Measurements from ENCODE around the gene WDR82.

Gene WDR82

DNA sequence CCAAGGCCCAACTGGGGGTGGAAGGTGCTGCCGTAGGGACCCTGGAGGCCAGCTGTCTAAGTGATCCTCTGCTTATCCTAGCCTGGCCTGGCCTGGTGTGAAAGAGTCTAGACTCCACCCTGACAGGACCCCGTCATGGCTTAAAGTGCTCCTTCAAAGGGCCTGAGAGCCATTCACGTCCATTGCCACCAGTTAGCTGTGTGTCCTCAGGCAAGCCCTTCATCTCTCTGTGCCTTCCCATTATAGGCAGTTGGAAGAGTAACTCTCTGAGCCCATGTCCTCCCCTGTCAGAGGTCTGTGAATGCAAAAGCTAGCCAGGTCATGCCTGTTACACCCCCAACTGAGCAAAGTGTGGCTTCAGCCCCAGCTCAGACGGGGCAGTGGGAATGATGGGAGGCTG, 28.5 kb upstream of the WDR82 start:
- no peak for DNase-seq

DNA sequence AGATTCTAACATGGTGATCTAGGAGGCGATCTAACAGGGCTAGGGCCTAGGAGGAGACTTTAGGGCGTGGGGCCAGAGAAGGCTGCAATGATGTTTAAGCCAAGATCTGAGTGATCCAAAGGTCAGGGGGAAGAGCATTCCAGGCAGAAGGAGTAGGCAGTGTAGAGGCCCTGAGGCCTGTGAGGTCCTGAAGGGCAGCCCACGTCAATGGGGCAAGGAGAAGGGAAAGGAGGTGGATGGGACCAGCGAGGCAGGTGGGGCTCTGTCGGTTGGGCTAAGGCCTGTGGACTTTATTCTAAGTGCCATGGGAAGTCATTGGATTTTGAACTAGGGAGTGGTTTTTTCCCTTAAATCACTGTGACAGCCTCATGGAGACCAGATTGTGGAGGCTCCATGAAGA, 27.5 kb upstream of the WDR82 start:
- DNase-seq: no peak

DNA sequence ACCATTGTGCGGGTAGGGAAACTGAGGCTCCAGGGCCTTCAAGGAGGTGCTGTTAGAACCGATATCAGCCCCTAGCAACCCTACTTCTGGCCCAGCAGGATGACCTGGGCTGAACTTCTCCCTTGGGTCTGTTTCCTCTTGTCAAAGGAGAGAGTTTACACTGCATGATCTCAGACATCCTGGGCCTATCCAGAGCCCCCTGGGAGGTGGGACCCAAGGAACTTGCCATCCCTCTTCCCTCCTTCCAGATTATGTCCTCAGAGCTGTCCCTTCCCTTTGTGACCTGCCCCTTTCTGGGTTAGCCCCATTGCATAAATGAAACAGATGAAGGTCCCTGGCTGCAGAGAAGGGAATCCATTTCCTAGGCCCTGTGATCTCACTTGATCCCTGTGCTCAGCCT, 25.4 kb upstream of the WDR82 start:
- DNase-seq: no peak

DNA sequence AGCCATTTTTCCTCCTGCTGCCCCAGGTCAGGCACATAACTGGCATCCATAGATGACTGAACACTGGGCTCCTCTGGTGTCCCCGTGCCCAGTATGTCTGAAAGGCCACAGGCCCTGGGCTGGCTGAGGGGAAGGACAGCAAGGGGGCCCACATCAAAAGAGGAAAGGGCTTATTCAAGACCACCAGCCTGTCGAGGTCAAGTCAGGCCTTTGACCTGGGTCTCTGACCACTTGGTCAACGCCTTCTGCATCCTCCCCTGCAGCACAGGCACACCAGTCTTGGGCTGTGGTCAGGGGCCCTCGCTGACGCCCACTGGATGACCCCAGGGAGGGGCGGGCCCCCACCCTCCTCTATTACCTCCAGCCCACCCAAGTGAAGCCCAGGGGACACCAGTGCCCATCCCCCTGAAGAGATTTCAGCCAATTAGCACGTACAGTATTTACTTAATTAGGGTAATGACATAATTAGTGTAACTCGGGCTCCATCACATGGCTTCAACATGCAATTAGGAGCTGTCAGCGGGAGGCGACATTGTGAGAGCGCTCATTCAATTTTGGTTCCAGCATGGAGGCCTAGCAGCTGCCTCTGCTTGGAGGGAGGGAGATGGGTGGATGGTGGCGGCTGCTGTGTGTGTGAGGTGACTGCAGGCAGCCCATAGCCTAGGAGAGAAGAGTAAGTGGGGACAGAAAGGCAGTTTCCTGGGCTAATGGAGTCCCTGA, 24.1 kb upstream of the WDR82 start:
- DNase-seq: no peak

DNA sequence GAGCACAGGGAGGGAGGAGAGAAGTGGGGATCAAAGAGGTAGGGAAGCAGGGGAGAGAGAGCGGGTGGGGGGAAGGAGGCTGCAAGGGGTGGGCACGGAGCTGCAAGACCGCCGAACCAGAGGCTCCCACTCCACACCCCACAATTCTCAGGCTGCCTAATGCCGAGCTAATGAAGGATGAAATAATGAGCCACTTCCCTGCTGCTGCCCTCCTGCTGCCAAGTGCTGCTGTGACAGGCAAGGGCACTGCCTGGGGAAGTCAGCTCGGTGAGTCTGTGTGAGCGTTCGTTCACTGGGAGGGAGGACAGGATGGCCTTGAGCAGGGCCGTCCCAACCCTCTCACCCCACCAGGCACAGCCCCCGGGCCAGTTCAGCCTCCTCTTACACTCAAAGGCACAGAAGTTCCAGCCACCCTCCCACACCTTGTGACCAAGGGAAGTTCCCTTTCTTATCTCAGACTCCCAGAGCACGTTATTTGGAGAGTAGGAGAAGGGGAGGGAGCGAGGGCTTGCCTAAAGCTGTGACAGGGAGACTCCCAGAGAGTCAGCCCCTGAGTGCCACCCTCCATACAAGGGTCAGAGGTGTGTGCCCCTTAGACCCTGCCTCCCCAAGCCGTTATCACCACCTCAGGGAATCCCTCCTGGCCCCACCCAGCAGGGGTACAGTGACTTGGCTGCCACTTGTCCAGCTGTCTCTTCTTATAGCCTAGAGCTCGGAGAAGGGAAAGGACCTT, 21.6 kb upstream of the WDR82 start:
- DNase-seq: no peak

DNA sequence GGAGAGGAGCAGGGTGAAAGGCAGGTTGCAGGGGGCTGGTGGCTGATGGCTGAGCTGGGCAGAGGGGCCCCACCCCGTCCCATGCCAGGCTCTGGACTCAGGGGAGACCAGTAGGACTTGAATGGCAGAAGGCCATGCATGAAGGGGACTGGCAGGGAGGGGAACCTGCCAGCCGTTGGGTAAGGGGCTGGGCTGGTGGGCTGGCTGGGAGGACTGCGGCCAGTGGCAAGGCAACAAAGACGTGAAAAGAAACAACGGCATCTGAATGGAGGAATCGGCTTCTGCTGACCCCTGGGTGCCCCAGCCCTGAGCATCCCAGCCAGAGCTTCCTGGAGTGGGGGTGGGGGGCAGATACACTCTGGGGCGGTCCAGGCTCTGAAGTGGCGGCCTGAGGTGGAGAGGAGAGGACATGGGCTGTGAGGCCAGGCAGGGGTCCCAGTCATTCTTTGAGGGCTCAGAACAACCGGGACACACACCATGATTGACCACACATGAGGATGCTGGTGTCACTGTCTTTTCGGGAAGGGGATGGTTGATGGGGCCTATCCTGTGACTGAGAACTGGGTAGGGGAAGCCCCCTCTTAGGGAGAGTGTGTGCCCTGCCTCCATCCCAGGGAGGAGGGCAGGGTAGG, 20.9 kb upstream of the WDR82 start:
- DNase-seq: no peak

DNA sequence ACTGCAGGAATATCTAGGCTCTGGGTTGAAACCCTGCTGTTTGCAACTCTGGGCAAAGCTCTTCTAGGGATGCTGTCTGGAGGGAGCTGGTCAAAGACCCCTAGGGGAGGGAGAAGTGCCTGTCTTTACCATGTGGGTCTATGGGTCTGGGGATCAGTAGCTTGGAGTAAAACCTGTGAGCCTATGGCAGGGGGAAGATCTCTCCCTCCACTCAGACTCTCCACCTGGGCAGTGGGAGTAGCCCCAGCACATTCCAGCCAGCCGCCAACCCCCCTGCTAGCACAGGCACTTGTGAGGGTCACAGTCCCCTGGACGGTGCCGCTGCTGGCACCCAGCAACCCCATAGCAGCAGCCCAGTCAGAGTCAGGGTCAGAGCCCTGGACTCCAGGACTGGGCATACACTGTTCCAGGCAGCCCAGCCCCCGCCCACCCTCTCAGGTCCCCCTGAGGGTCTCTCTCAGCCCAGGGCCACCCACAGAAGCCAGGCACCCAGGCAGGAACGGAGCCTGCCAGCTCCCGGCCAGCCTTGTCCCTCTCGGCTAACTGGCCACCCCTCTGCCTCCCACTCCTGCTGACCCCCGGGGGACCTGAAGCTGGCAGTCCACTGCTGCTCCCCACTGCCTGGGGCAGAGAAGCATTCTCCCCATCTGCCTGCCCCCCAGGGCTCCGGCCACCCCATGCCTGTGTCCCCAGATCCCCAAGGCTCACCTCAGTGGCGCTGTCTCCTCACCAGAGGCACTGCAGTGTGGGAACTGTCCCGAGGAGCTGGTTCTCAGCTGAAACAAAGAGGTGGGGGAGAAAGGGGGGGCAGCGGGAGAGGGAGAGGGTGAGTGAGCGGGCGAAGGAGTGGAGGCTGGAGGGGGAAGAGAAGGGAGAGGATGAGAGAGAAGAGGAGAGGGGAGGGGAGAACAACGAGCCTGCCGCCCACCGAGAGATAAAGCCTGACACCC, 20.0 kb upstream of the WDR82 start:
- no peak for DNase-seq

DNA sequence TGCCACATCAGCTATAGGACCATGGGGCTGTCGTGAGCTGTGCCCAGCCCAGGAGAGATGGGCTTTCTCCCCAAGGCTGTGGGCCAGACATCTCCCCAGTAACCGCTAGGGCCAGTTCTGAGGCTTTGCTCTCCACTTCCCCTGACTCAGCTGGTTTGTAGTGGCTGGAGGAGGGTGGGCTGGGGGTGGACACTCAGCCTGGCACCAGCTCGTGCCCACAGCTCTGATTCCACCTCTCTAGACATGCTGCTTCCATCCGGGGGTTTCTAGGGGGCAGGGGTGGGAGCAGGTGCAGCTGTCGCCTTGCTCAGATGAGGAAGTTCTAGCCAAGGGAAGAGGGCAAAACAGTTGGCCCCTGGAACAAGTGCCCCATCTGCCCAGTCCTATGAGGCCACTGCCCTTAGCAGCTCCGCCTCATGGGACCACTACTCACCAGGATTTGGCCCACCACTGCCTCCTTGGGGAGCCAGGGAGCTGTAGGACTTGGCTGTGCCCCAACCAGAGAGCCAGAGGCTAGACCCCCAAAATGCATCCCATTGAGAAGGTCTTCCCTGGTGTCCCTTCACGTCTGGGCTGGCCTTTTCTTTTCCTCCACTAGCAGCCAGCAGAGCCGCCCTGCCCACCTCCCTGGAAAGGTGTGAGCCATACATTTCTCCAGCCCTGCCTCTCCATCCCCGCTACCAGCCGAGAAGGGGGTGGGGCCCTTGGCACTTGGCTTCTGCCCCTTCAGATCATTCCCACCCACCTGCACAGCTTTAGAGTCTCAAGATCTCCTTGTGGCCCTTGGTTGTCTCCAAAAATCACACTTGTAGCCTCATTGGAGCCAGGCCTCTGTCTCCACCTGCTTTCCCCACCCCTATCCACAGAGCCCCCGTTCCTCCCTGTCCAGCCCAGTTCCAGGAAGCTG, 19.0 kb upstream of the WDR82 start:
- DNase-seq: no peak

DNA sequence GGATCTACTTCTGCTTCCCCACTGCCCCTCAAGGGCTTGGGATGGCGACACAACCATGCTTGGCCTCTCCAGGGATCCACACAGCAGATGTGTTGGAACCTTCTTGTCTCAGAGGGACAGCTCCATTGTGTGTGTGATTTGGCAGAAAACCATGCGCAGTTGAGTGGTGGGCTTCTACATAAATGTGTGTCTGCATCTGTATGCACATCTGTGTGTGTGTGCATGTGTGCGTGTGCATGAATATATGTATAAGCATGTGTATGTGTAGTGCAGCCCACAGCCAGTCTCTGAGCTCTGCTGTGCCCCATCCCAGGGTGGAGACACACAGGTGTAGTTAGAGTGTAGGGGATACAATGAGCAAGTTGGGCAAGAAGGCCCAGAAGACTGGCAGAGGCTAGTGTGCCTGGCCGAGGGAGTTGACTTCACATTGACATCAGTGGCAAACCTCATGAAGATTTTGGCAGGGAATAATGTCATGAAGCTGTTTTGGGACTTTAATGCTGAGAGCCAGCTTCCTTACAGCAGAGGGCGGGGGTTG, 17.3 kb upstream of the WDR82 start:
- DNase-seq: no peak

DNA sequence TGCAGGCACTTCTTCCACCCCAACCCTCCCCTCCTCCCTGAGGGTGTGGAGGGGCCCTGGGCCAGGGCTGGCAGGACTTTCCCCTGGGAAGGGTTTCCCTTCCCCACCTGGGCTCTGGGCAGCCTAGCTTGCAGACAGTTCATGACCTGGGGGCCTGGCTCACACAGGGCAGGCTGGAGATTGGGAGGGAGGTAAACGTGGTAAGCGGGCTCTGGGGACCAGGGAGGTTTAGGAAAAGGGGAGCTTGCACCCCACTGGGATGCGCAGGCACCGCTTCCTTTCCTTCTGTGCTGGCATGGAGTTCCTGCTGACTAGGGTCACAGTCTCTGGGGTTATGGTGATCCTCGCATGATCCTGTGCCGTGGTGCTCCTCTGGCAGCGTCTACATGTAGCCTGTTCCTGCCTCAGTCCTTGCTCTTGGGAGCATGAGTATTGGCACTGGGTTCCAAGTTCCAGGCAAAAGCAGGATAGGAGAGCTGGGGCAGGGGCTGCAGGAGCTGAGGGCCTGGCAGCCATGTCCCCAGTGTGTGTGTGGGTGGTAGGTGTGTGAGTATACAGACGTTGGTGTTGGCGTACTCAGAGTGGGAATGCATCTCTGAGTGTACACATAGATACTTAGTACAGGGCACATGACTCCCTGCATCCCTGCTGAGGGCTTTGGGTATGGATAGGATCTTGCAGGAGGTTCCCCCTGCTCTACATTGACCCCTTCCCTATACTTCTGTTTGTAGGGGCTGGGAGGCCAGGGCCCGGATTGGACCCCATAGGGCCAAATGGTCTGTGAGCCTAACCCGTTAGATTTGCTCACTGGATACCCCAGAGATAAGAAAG, 16.1 kb upstream of the WDR82 start:
- DNase-seq: no peak

DNA sequence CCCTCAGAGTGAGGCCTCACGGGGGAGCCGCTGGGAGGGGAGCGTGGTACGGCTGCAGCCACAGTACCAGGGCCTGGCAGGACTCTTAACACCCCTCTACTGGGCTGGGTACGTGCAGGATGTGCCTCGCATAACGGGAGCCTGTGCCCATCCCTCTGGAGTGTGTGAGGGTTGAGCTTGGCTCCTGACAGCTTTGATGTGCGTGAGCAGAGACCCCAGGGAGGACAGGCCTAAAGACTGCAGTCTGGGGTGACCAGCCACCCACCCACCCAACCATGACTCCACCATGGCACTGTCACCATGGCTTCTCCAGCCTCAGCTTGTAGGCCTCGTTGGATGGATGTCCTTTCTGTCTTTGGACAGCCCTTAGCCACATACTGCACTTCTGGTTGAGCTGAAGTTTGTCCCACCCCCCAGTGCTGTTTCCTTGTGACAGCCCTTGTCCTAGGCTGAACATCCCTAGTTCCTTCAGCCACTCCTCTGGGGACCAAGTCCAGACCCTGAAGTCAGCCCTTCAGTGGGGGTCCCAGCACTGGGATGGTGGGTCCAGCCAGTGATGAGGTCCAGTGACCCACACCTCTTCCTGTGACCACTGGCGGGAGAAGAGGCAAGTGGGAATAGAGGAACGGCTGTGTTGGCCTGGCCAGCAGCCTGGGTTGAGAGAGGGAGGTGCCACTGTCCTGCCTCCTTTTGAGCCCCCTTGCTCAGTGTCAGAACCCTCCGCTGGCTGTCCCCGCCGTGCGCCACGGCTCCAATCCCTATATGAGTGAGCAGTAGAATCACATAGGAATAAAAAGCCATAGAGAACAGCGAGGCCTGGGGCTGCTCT, 15.3 kb upstream of the WDR82 start:
- DNase-seq: no peak

DNA sequence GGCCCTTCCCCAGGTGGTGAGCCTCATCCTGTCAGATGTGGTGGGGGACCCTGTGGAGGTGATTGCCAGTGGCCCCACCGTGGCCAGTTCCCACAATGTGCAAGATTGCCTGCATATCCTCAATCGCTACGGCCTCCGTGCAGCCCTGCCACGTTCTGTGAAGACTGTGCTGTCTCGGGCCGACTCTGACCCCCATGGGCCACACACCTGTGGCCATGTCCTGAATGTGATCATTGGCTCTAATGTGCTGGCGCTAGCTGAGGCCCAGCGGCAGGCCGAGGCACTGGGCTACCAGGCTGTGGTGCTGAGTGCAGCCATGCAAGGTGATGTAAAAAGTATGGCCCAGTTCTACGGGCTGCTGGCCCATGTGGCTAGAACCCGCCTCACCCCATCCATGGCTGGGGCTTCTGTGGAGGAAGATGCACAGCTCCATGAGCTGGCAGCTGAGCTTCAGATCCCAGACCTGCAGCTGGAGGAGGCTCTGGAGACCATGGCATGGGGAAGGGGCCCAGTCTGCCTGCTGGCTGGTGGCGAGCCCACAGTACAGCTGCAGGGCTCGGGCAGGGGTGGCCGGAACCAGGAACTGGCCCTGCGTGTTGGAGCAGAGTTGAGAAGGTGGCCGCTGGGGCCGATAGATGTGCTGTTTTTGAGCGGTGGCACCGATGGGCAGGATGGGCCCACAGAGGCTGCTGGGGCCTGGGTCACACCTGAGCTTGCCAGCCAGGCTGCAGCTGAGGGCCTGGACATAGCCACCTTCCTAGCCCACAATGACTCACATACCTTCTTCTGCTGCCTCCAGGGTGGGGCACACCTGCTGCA, 14.0 kb upstream of the WDR82 start:
- no peak for DNase-seq

DNA sequence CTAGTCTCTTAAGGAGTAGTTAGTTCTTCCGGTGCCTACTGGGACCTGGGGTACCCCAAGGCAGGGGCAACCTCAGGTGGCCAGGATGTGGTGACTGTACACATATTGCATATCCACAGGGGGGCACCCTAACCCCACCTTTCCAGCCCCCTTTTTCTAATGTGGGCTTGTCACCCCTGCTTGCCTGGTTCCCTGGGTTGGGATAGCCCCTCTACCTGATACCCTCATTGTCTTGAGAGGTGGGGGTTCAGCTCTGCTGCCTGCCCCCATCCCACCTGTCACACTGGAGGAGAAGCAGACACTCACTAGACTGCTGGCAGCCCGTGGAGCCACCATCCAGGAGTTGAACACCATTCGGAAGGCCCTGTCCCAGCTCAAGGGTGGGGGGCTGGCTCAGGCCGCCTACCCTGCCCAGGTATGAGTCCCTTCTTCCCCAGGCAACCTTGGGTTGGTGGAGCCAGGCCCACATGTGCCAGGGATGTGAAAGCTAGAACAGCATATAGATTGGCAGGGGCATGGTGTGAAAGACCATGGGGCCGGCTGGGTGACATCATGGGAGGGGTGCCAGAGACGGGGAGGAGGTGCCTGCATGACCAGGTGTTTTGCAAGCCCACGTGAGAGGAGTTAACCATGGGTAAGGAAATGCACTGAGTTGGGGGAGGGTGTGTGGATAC, 13.2 kb upstream of the WDR82 start:
- DNase-seq: no peak

DNA sequence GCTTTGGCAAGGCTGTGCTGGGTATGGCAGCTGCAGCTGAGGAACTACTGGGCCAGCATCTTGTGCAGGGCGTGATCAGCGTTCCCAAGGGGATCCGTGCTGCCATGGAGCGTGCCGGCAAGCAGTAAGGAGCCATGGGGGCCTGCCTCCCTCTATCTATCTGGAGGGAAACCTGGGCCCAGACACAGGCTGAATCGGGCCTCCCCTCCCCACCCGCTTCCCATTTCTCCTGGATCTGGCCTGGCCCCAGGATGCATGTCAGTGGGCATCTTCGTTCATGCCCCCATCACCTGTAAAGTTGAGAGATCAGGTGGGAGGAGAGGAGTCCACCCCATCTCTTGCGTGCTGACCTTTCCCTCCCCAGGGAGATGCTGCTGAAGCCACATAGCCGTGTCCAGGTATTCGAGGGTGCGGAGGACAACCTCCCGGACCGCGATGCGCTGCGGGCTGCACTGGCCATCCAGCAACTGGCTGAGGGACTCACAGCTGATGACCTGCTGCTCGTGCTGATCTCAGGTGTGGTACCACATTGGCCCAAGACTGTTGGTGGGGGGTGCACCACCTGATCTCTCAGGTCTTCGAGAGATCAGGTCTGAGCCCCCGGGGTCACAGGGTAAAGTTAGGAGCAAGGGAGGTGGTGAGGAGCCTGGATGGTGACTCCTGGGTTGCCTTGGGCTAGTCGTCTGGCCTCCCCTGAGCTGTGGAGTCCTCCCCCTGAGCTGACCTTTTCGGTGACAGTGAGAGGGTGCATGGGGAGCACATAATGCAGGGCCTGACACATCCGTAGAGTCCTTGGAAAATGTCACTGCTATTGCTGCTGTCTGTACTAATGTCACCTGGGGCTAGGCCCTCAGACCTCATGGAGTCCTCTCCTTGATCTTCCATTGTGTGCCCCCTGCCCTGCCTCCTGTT, 12.4 kb upstream of the WDR82 start:
- no peak for DNase-seq

DNA sequence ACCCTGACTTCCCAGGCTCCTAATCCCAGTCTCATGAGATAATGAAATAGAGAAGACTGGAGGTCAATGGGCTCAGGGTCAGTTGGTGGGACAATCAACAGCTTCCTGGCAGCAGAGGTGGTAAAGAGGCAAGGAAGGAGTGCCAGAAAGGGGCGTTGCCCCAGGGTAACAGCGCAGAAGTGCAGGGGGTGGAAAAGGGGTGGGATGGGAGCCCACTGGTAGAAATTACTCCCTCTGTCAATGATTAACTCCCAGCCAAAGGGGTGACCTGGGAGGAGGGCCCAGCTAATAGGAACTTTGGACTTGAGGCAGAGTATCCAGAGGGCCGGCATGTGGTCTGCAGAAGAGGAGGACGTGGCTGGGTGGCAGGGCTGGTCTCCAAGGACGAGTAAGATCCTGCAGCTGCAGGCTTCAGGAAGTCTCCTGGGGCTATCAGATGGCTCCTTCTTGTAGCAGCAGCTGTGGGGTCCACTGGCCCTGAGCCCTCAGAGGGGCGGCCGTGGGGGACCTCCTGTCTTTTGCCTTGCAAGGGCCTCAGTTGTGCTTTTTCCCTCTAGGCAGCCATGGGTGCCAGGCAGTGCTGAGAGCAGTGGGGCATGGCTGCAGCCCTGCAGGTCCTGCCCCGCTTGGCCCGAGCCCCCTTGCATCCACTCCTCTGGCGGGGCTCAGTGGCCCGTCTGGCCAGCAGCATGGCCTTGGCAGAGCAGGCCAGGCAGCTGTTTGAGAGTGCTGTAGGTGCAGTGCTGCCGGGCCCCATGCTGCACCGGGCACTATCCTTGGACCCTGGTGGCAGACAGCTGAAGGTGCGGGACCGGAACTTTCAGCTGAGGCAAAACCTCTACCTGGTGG, 11.5 kb upstream of the WDR82 start:
- no peak for DNase-seq

DNA sequence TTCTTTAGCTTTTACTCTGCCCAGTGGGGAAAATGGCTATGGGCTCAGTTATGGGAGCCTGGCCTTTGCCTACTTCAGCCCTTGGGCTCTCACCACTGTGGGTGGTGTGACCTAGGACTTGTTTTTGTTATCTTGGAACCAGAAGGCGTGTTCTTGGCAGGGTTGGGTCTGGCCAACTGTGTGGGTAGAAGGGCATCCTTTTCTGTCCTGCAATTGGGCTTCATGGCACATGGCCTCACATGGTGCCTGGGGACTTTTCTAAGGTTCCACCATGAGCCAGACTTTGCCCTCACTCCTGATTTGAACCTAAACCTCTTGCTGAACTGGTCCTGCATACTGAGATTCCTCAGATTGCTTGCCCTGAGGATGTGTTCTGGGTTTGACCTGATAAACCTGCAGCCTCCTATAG, 10.9 kb upstream of the WDR82 start:
- no peak for DNase-seq

Measured in activated CD4-positive, alpha-beta T cell treated with anti-CD3 and anti-CD28 coated beads, Interleukin-2, amount 50 U/mL, for 16 hours (primary cell).